SK-N-SH treated with all-trans-retinoic acid at 6 μM for 48 hours (cell line): ENCODE data around the gene C10orf120.

Experiments used
- ARNTL ChIP-seq: fragments of 450-650 bp; formaldehyde crosslinking; IDR thresholded peaks from 2 replicates; pipeline ENCODE4 v1.5.0; 2020; ENCODE audit warnings: low read depth, mild to moderate bottlenecking, moderate library complexity, borderline replicate concordance
- BACH2 ChIP-seq: fragments of 250-450 bp; sonication (Bioruptor Pico); IDR thresholded peaks from 2 replicates; pipeline ENCODE4 v1.9.0; 2021; ENCODE audit warnings: mild to moderate bottlenecking, borderline replicate concordance
- CSDC2 ChIP-seq: fragments of 250-450 bp; sonication (Bioruptor Pico); IDR thresholded peaks from 2 replicates; pipeline ENCODE4 v1.5.0; 2020; ENCODE audit warnings: mild to moderate bottlenecking, moderate library complexity
- OSR1 ChIP-seq: fragments of 250-450 bp; sonication (Bioruptor Pico); IDR thresholded peaks from 2 replicates; pipeline ENCODE4 v1.8.0; 2022; ENCODE audit warnings: moderate library complexity, mild to moderate bottlenecking, inconsistent platforms
- PPARA ChIP-seq: fragments of 250-450 bp; sonication (Bioruptor Pico); IDR thresholded peaks from 2 replicates; pipeline ENCODE4 v1.5.0; 2020; ENCODE audit warnings: mild to moderate bottlenecking, borderline replicate concordance
- RARB ChIP-seq: fragments of 250-450 bp; sonication (Bioruptor Pico); IDR thresholded peaks from 2 replicates; pipeline ENCODE4 v1.8.0; 2021; ENCODE audit warnings: mild to moderate bottlenecking, moderate library complexity
- TSHZ2 ChIP-seq: fragments of 250-450 bp; sonication (Bioruptor Pico); IDR thresholded peaks from 2 replicates; pipeline ENCODE4 v1.5.0; 2020; ENCODE audit warnings: mild to moderate bottlenecking, moderate library complexity
- ZFP30 ChIP-seq: fragments of 450-650 bp; formaldehyde crosslinking; IDR thresholded peaks from 2 replicates; pipeline ENCODE4 v1.5.0; 2022; ENCODE audit warnings: mild to moderate bottlenecking, moderate library complexity
- ZNF8 ChIP-seq: fragments of 450-650 bp; formaldehyde crosslinking; IDR thresholded peaks from 2 replicates; pipeline ENCODE4 v1.5.0; 2020; ENCODE audit warnings: mild to moderate bottlenecking, moderate library complexity
- TF ChIP-seq, protein P1 (sequence below): fragments of 250-450 bp; sonication (Bioruptor Pico); IDR thresholded peaks from 2 replicates; pipeline ENCODE4 v1.8.0; 2020; ENCODE audit warnings: mild to moderate bottlenecking, moderate library complexity, borderline replicate concordance
- TF ChIP-seq, protein P2 (sequence below): fragments of 250-450 bp; sonication (Bioruptor Pico); IDR thresholded peaks from 2 replicates; pipeline ENCODE4 v1.8.0; 2021; ENCODE audit warnings: low read depth, mild to moderate bottlenecking, moderate library complexity, borderline replicate concordance

DNA sequence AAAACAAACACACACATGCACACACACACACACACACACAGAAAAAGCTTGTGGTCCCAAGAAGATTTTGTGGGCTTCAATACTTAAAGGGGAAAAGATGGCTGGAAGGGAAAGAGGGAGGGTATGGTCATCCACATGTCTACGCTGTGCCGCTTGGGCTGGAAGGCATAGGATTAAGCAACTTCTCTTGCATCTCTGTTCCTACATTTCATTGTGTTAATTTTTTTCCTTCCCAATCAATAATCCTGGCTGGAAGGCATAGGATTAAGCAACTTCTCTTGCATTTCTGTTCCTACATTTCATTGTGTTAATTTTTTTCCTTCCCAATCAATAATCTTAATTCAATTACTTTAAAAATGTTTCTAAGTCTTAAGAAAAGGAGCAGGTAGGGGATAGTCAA lies 30.6 kb downstream of the C10orf120 start:
- TF ChIP-seq PPARA: no peak
- TF ChIP-seq OSR1 (CRISPR knock-in tag): no peak
- TF ChIP-seq ZFP30 (CRISPR knock-in tag): no peak
- TF ChIP-seq ZNF8: no peak
- TF ChIP-seq, protein P1, sequence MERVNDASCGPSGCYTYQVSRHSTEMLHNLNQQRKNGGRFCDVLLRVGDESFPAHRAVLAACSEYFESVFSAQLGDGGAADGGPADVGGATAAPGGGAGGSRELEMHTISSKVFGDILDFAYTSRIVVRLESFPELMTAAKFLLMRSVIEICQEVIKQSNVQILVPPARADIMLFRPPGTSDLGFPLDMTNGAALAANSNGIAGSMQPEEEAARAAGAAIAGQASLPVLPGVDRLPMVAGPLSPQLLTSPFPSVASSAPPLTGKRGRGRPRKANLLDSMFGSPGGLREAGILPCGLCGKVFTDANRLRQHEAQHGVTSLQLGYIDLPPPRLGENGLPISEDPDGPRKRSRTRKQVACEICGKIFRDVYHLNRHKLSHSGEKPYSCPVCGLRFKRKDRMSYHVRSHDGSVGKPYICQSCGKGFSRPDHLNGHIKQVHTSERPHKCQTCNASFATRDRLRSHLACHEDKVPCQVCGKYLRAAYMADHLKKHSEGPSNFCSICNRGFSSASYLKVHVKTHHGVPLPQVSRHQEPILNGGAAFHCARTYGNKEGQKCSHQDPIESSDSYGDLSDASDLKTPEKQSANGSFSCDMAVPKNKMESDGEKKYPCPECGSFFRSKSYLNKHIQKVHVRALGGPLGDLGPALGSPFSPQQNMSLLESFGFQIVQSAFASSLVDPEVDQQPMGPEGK (CRISPR knock-in tag): no peak
- TF ChIP-seq TSHZ2 (CRISPR knock-in tag): no peak
- no peak for TF ChIP-seq CSDC2
- no peak for TF ChIP-seq BACH2 (CRISPR knock-in tag)
- no peak for TF ChIP-seq RARB
- no peak for TF ChIP-seq ARNTL (CRISPR knock-in tag)
- TF ChIP-seq, protein P2, sequence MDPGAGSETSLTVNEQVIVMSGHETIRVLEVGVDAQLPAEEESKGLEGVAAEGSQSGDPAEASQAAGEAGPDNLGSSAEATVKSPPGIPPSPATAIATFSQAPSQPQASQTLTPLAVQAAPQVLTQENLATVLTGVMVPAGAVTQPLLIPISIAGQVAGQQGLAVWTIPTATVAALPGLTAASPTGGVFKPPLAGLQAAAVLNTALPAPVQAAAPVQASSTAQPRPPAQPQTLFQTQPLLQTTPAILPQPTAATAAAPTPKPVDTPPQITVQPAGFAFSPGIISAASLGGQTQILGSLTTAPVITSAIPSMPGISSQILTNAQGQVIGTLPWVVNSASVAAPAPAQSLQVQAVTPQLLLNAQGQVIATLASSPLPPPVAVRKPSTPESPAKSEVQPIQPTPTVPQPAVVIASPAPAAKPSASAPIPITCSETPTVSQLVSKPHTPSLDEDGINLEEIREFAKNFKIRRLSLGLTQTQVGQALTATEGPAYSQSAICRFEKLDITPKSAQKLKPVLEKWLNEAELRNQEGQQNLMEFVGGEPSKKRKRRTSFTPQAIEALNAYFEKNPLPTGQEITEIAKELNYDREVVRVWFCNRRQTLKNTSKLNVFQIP: no peak
